RWPE2 (cell line): ENCODE measurements around the gene PDCD1.

Experiments used
- ATAC-seq: fragments of 200-7000 bp; cut with Tn5 transposase; 3 replicates; pipeline ENCODE4 v1.9.1; 2021; ENCODE audit warnings: low read depth
- DNase-seq: peaks from one replicate; pipeline ENCODE4 v3.0.0-alpha.2; 2020; ENCODE audit warnings: low spot score
- H3K27ac ChIP-seq: fragments of 450-650 bp; 2 replicates; pipeline ENCODE4 v1.5.1; 2017; ENCODE audit warnings: mild to moderate bottlenecking; ENCODE audit not compliant: poor library complexity, severe bottlenecking
- H3K27me3 ChIP-seq: fragments of 250-450 bp; sonication (Bioruptor Pico); 2 replicates; pipeline ENCODE4 v1.5.1; 2021; ENCODE audit warnings: mild to moderate bottlenecking, moderate library complexity; ENCODE audit not compliant: insufficient read depth, poor library complexity, severe bottlenecking
- H3K36me3 ChIP-seq: fragments of 250-450 bp; sonication (Bioruptor Pico); 2 replicates; pipeline ENCODE4 v1.5.1; 2020; ENCODE audit warnings: low read depth, mild to moderate bottlenecking, moderate library complexity
- H3K4me1 ChIP-seq: fragments of 250-450 bp; sonication (Bioruptor Pico); 2 replicates; pipeline ENCODE4 v1.5.1; 2021; ENCODE audit warnings: mild to moderate bottlenecking, moderate library complexity; ENCODE audit not compliant: insufficient read depth, poor library complexity, severe bottlenecking
- H3K4me3 ChIP-seq: fragments of 250-450 bp; sonication (Bioruptor Pico); 2 replicates; pipeline ENCODE4 v1.5.1; 2021; ENCODE audit warnings: mild to moderate bottlenecking, moderate library complexity; ENCODE audit not compliant: severe bottlenecking
- H3K9me3 ChIP-seq: fragments of 250-450 bp; sonication (Bioruptor Pico); 2 replicates; pipeline ENCODE4 v1.5.1; 2021; ENCODE audit warnings: mild to moderate bottlenecking, moderate library complexity; ENCODE audit not compliant: severe bottlenecking
- TF ChIP-seq, protein P1 (sequence below): fragments of 450-650 bp; IDR thresholded peaks from one replicate; pipeline ENCODE4 v1.5.1; 2017; ENCODE audit warnings: mild to moderate bottlenecking, moderate library complexity; ENCODE audit not compliant: poor library complexity, severe bottlenecking

The PDCD1 gene

GRCh38 chr2:241886840-241887447, 28.2 kb upstream of the PDCD1 start:
- no peaks in the 10 kb centered on the region for H3K9me3 ChIP-seq
- H3K27me3 ChIP-seq = no peaks in the 10 kb centered on the region
- DNase-seq (no peak), ATAC-seq (no peak)
- no peaks in the 10 kb centered on the region for H3K36me3 ChIP-seq
- H3K4me1 ChIP-seq = no peaks in the 10 kb centered on the region
- no peak overlapping the region for H3K27ac ChIP-seq
- H3K4me3 ChIP-seq = no peak overlapping the region
- TF ChIP-seq, protein P1, sequence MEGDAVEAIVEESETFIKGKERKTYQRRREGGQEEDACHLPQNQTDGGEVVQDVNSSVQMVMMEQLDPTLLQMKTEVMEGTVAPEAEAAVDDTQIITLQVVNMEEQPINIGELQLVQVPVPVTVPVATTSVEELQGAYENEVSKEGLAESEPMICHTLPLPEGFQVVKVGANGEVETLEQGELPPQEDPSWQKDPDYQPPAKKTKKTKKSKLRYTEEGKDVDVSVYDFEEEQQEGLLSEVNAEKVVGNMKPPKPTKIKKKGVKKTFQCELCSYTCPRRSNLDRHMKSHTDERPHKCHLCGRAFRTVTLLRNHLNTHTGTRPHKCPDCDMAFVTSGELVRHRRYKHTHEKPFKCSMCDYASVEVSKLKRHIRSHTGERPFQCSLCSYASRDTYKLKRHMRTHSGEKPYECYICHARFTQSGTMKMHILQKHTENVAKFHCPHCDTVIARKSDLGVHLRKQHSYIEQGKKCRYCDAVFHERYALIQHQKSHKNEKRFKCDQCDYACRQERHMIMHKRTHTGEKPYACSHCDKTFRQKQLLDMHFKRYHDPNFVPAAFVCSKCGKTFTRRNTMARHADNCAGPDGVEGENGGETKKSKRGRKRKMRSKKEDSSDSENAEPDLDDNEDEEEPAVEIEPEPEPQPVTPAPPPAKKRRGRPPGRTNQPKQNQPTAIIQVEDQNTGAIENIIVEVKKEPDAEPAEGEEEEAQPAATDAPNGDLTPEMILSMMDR = no peak

GRCh38 chr2:241885946-241886643, 27.4 kb upstream of the PDCD1 start:
- H3K36me3 ChIP-seq = no peaks in the 10 kb centered on the region
- ATAC-seq (no peak), DNase-seq (no peak)
- TF ChIP-seq, protein P1 = no peak
- no peaks in the 10 kb centered on the region for H3K27me3 ChIP-seq
- H3K27ac ChIP-seq = no peak overlapping the region
- no peaks in the 10 kb centered on the region for H3K4me1 ChIP-seq
- H3K9me3 ChIP-seq = no peaks in the 10 kb centered on the region
- no peak overlapping the region for H3K4me3 ChIP-seq

GRCh38 chr2:241885291-241885945, 26.7 kb upstream of the PDCD1 start:
- Histone ChIP-seq H3K4me1 (no peaks in the 10 kb centered on the region), H3K27me3 (no peaks in the 10 kb centered on the region), H3K27ac (no peak overlapping the region), H3K4me3 (no peak overlapping the region), H3K36me3 (no peaks in the 10 kb centered on the region), H3K9me3 (no peaks in the 10 kb centered on the region)
- TF ChIP-seq, protein P1 = no peak
- DNase-seq (no peak), ATAC-seq (no peak)

DNA sequence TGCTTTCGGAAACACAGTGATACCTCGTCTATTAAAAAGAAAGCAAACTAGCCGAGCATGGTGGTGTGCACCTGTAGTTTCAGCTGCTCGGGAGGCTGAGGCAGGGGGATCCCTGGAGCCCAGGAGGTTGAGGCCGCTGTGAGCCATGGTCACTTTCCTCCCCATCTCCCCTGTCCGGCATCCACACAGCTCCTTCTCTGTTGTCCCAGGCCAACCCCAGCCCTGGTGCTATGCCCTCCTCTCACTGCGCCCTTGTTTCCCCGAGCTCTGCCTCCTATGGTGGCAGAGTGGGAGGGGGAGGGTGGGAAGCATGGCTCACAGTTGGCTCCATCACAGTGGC, 26.2 kb upstream of the PDCD1 start:
- ATAC-seq (no peak), DNase-seq (no peak)
- TF ChIP-seq, protein P1 = no peak
- Histone ChIP-seq H3K4me1 (no peaks in the 10 kb centered on the region), H3K9me3 (no peaks in the 10 kb centered on the region), H3K27ac (no peak overlapping the region), H3K27me3 (no peaks in the 10 kb centered on the region), H3K4me3 (no peak overlapping the region), H3K36me3 (no peaks in the 10 kb centered on the region)
